ENCODE measurements around the gene GPC5. TPM values are rescaled to one million over a fixed set of nuclear protein-coding genes. Genes with fewer than 3 reads are reported as not detected.

Gene GPC5
- total RNA-seq, 1 donor, result not detected

DNA sequence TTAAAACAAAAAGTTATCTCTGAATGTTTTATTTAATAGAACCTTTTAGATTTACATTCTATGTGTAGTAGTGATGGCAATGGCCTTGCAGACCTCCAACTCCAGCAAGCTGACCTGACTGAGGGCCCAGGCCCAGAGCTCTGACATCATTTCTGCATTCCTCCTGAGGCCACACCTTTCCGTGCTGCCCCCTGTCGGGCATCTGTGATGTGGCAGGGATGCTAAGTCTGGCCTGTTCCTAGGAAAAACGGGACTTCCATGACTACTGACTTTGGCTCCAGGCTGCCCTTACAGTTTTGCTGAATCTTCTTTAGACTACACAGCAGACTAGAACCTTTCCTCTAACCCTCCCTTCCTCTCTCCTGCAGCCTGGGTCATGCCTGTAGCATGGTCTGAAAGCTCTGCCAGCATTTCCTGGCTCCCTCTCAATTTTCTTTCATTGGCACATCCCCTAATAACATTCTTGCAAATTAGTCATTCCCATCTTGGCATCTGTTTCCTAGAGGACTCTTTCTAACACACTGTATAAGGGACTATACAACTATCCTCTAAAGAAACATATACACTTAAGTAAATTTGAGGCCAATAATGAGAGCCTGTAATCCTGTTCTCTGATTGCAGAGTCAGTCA, 249.1 kb downstream of the GPC5 start:
- TF ChIP-seq CTCF (IDR thresholded peaks at IDR 0.05; ENCODE audit: insufficient read depth, low read depth, low read length), result peak; percentile 33
- no peak for DNase-seq (ENCODE audit: low read depth)
- no peak overlapping the region for H3K4me3 ChIP-seq (ENCODE audit: low read depth, low read length)

GRCh38 chr13:91648012-91648411, 249.6 kb downstream of the GPC5 start:
- H3K4me3 ChIP-seq (ENCODE audit: low read depth, low read length), result no peak overlapping the region
- TF ChIP-seq CTCF (IDR thresholded peaks at IDR 0.05; ENCODE audit: insufficient read depth, low read depth, low read length), result no peak
- DNase-seq (ENCODE audit: low read depth), result no peak

- H3K4me3 ChIP-seq (ENCODE audit: low read depth, low read length), result no peak overlapping the region
- DNase-seq (ENCODE audit: low read depth), result no peak
- no peak for TF ChIP-seq CTCF (IDR thresholded peaks at IDR 0.05; ENCODE audit: insufficient read depth, low read depth, low read length)
Observed at GRCh38 chr13:91649456-91649855, 251.0 kb downstream of the GPC5 start.

DNA sequence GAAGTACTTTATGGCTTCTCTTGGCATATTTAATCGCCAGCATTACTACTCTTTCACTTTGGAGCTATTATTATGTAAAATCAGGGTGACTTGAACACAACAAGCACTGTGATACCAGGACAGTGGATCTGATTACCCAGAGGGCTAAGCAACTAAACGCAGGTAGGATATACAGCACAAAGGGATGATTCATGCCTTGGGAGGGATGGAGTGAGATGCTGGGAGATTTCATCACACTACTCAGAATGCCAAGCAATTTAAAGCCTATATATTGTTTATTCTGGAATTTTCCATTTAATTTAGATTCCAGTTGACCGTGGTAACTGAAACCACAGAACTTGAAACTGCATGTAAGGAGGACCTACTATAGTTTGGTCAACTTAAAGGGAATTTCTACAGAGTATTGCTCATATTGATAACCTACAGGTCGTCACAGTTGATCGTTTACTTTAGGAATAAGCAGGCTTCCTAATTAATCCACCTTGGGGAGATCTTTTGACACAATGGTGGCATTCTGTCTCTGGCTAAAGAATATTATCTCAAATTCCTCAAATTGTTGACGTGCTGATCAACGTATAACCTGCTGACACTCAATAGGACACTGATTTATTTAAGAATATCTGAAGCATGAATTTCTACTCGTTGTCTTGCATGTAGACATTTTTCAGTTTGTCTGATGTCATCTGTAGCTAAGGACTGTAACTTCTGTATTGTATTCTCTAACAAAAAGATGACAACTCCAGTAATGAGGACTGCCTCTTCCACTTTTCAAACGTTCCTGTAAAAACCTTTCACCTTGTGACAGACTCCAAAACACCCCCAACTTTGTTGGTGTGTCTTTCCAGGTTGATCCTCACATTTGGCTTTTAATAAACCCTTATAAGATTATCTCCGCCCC, 254.2 kb downstream of the GPC5 start:
- DNase-seq (ENCODE audit: low read depth), result no peak

DNA sequence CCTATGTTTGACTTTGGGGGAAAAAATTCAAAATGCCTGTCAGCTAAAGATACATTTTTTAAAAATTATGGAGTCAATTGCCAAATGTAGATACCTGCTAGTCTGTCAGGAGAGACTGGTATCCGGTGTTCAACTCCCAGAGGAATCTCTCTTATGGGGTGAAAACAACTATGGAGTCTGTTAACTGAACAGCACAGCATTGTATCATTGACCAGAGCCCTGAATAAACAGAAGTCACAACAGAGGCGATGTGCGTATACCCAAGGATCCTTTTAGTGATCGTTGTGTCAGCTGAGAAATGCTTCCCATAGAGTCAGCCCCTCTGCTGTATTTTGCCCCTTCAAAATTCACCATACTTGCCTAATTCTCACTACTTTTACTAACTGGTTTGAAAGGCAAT, 257.3 kb downstream of the GPC5 start:
- H3K4me3 ChIP-seq (ENCODE audit: low read depth, low read length), result no peak overlapping the region
- TF ChIP-seq CTCF (IDR thresholded peaks at IDR 0.05; ENCODE audit: insufficient read depth, low read depth, low read length), result no peak
- DNase-seq (ENCODE audit: low read depth), result no peak

More for the DNA sequence above, 254.2 kb downstream of the GPC5 start:
- TF ChIP-seq CTCF (IDR thresholded peaks at IDR 0.05; ENCODE audit: insufficient read depth, low read depth, low read length), result no peak
- H3K4me3 ChIP-seq (ENCODE audit: low read depth, low read length), result no peak overlapping the region

- DNase-seq (ENCODE audit: low read depth), result no peak
- TF ChIP-seq CTCF (IDR thresholded peaks at IDR 0.05; ENCODE audit: insufficient read depth, low read depth, low read length), result no peak
- H3K4me3 ChIP-seq (ENCODE audit: low read depth, low read length), result no peak overlapping the region
Observed at GRCh38 chr13:91657283-91657682, 258.9 kb downstream of the GPC5 start.
